ENCODE measurements around the gene INTS2. TPM values are rescaled to one million over a fixed set of nuclear protein-coding genes. Genes with fewer than 3 reads are reported as not detected.
A peak's percentile ranks its signal among the peaks of the same experiment; 100 is the strongest.

INTS2 gene
- total RNA-seq: 10 to 100 TPM in 2 of 4 donors, 1 to 10 TPM in 2; 6.7 to 13.2 (median 10.2) TPM

GRCh38 chr17:61927208-61928100 lies at the start of gene INTS2:
Gene INTS2 (minus strand): TSS chr17:61927982. CDS start chr17:61926644, 1,338 bp downstream.
- Histone ChIP-seq H3K36me3 (peaks cover 0 to 16% (median 0%) of the 10 kb centered on the region in 3 donors), H3K9me3 (no peaks in the 10 kb centered on the region), H3K27ac (peak within 1 kb of the TSS; percentile 77 to 90 (median 86)), H3K27me3 (no peaks in the 10 kb centered on the region), H3K4me3 (peak within 1 kb of the TSS; percentile 59 to 85 (median 69)), H3K4me1 (peaks cover 0 to 11% (median 6%) of the 10 kb centered on the region in 4 donors)
- peak; percentile 97 to 98 (median 97) for DNase-seq
- TF ChIP-seq CTCF (IDR thresholded peaks at IDR 0.05) (no peak), POLR2A (IDR thresholded peaks at IDR 0.05) (peak; percentile 66 to 69)

GRCh38 chr17:61974115-61974514 lies 46.3 kb upstream of the INTS2 start:
- H3K36me3 ChIP-seq: peaks cover 0 to 53% (median 0%) of the 10 kb centered on the region in 3 donors

GRCh38 chr17:61972311-61972710 lies 44.5 kb upstream of the INTS2 start:
- H3K9me3 ChIP-seq: no peaks in the 10 kb centered on the region
- H3K27ac ChIP-seq: no peak overlapping the region
- no peaks in the 10 kb centered on the region for H3K27me3 ChIP-seq
- peaks cover 0 to 56% (median 0%) of the 10 kb centered on the region in 3 donors for H3K36me3 ChIP-seq
- no peak for DNase-seq
- no peak overlapping the region for H3K4me3 ChIP-seq
- H3K4me1 ChIP-seq: no peaks in the 10 kb centered on the region
- TF ChIP-seq POLR2A (IDR thresholded peaks at IDR 0.05): no peak

More at GRCh38 chr17:61974115-61974514, 46.3 kb upstream of the INTS2 start:
- H3K9me3 ChIP-seq: no peaks in the 10 kb centered on the region
- H3K27me3 ChIP-seq: no peaks in the 10 kb centered on the region
- no peak overlapping the region for H3K4me3 ChIP-seq
- DNase-seq: no peak
- TF ChIP-seq POLR2A (IDR thresholded peaks at IDR 0.05): no peak
- no peak for TF ChIP-seq CTCF (IDR thresholded peaks at IDR 0.05)
- H3K27ac ChIP-seq: no peak overlapping the region
- no peaks in the 10 kb centered on the region for H3K4me1 ChIP-seq

GRCh38 chr17:61970030-61970429 lies 42.2 kb upstream of the INTS2 start:
- H3K4me3 ChIP-seq: no peak overlapping the region
- no peaks in the 10 kb centered on the region for H3K4me1 ChIP-seq
- H3K27me3 ChIP-seq: no peaks in the 10 kb centered on the region
- no peak overlapping the region for H3K27ac ChIP-seq
- DNase-seq: no peak
- TF ChIP-seq CTCF (IDR thresholded peaks at IDR 0.05): no peak
- no peak for TF ChIP-seq POLR2A (IDR thresholded peaks at IDR 0.05)
- H3K36me3 ChIP-seq: peaks cover 0 to 78% (median 4%) of the 10 kb centered on the region in 3 donors
- H3K9me3 ChIP-seq: no peaks in the 10 kb centered on the region

- H3K27me3 ChIP-seq: no peaks in the 10 kb centered on the region
- H3K4me3 ChIP-seq: no peak overlapping the region
- no peak for DNase-seq
- H3K36me3 ChIP-seq: peaks cover 0 to 90% (median 4%) of the 10 kb centered on the region in 3 donors
- no peak for TF ChIP-seq CTCF (IDR thresholded peaks at IDR 0.05)
- no peak for TF ChIP-seq POLR2A (IDR thresholded peaks at IDR 0.05)
- H3K27ac ChIP-seq: no peak overlapping the region
- H3K9me3 ChIP-seq: no peaks in the 10 kb centered on the region
- no peaks in the 10 kb centered on the region for H3K4me1 ChIP-seq
Observed at GRCh38 chr17:61968757-61969156, 41.0 kb upstream of the INTS2 start.

- H3K27ac ChIP-seq: no peak overlapping the region
- no peak for TF ChIP-seq POLR2A (IDR thresholded peaks at IDR 0.05)
- no peak for TF ChIP-seq CTCF (IDR thresholded peaks at IDR 0.05)
- H3K4me1 ChIP-seq: no peaks in the 10 kb centered on the region
- DNase-seq: no peak
- H3K4me3 ChIP-seq: no peak overlapping the region
- peaks cover 0 to 95% (median 4%) of the 10 kb centered on the region in 3 donors for H3K36me3 ChIP-seq
- no peaks in the 10 kb centered on the region for H3K9me3 ChIP-seq
- no peaks in the 10 kb centered on the region for H3K27me3 ChIP-seq
Observed at GRCh38 chr17:61967729-61968128, 39.9 kb upstream of the INTS2 start.

All from Peyer's patch (tissue), 4 donors.